Measurements from ENCODE around the gene SH3RF3. TPM values are rescaled to one million over a fixed set of nuclear protein-coding genes. Genes with fewer than 3 reads are reported as not detected.

The SH3RF3 gene
- total RNA-seq, 1 experiment from 2014 or later, result 1.0 TPM

DNA sequence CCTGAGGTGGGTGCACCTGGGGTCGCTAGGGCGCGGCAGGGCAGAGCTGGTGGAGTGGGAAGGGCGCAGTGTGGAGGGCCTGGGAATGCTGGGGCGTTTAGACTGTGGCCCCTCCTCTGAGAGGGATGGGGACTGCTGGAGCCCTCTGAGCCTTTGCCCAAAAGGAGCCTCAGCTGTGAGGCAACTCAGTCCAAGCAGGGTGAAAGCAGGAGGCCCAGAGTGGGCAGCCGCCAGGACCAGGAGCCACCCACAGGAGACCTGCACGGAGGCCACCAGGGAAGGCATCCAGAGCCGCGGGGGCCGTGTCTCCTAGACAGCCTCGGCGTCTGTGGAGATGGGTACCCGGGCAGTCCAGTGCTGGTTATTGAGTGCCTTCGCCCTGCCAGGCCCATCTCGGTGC lies 369.9 kb downstream of the SH3RF3 start (continued):
- TF ChIP-seq, protein P1, sequence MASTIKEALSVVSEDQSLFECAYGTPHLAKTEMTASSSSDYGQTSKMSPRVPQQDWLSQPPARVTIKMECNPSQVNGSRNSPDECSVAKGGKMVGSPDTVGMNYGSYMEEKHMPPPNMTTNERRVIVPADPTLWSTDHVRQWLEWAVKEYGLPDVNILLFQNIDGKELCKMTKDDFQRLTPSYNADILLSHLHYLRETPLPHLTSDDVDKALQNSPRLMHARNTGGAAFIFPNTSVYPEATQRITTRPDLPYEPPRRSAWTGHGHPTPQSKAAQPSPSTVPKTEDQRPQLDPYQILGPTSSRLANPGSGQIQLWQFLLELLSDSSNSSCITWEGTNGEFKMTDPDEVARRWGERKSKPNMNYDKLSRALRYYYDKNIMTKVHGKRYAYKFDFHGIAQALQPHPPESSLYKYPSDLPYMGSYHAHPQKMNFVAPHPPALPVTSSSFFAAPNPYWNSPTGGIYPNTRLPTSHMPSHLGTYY (CRISPR knock-in tag; IDR thresholded peaks at IDR 0.05), result no peak

DNA sequence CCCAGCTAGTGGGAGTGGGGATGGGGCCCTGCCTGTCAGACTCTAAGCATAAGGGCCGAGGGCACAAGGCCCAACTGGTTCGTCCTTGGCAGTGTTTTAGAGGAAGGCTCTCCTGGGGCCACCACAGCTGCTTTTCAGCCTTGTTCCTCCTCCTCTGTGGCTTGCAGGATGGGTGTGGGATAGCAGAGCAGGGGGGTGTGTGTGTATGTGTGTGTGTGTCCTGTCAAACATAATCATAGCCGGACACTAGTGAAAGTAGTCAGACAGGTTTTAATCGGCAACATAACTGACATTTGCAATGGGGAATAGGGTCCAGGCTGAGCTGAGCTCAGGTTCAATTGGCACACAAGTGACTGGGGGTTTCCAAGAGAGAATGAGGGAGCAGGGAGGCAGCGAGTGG lies 370.6 kb downstream of the SH3RF3 start:
- Mint-ChIP-seq H3K36me3 (0 out of 2 replicates have a peak, but pooled peaks cover 3% of the 10 kb centered on the region), H3K27me3 (ENCODE audit: low read depth) (no peaks in the 10 kb centered on the region), H3K9me3 (peaks cover 10% of the 10 kb centered on the region), H3K4me1 (0 out of 2 replicates have a peak, but pooled peaks cover 5% of the 10 kb centered on the region), H3K4me3 (no peak overlapping the region), H3K27ac (0 out of 2 replicates have a peak overlapping the region, but pooled peaks have one; percentile 25)
- DNase-seq (ENCODE audit: low spot score) (no peak), ATAC-seq (no peak)
- ChIA-PET CTCF (interaction anchor here (1.1 kb wide), 1 partner anchor 11 kb away, joined by 5 read pairs; no protein-coding TSS in a partner anchor), POLR2A (no interaction called here)
- no peak for TF ChIP-seq SP1 (CRISPR knock-in tag; conservative IDR thresholded peaks at IDR 0.05)
- TF ChIP-seq GABPB1 (CRISPR knock-in tag; IDR thresholded peaks at IDR 0.05), result no peak
- TF ChIP-seq NR3C1 (CRISPR knock-in tag; conservative IDR thresholded peaks at IDR 0.05; ENCODE audit: low read depth), result no peak
- TF ChIP-seq, protein P2, sequence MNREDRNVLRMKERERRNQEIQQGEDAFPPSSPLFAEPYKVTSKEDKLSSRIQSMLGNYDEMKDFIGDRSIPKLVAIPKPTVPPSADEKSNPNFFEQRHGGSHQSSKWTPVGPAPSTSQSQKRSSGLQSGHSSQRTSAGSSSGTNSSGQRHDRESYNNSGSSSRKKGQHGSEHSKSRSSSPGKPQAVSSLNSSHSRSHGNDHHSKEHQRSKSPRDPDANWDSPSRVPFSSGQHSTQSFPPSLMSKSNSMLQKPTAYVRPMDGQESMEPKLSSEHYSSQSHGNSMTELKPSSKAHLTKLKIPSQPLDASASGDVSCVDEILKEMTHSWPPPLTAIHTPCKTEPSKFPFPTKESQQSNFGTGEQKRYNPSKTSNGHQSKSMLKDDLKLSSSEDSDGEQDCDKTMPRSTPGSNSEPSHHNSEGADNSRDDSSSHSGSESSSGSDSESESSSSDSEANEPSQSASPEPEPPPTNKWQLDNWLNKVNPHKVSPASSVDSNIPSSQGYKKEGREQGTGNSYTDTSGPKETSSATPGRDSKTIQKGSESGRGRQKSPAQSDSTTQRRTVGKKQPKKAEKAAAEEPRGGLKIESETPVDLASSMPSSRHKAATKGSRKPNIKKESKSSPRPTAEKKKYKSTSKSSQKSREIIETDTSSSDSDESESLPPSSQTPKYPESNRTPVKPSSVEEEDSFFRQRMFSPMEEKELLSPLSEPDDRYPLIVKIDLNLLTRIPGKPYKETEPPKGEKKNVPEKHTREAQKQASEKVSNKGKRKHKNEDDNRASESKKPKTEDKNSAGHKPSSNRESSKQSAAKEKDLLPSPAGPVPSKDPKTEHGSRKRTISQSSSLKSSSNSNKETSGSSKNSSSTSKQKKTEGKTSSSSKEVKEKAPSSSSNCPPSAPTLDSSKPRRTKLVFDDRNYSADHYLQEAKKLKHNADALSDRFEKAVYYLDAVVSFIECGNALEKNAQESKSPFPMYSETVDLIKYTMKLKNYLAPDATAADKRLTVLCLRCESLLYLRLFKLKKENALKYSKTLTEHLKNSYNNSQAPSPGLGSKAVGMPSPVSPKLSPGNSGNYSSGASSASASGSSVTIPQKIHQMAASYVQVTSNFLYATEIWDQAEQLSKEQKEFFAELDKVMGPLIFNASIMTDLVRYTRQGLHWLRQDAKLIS (CRISPR knock-in tag; IDR thresholded peaks at IDR 0.05; ENCODE audit: borderline replicate concordance), result no peak
- TF ChIP-seq, protein P3, sequence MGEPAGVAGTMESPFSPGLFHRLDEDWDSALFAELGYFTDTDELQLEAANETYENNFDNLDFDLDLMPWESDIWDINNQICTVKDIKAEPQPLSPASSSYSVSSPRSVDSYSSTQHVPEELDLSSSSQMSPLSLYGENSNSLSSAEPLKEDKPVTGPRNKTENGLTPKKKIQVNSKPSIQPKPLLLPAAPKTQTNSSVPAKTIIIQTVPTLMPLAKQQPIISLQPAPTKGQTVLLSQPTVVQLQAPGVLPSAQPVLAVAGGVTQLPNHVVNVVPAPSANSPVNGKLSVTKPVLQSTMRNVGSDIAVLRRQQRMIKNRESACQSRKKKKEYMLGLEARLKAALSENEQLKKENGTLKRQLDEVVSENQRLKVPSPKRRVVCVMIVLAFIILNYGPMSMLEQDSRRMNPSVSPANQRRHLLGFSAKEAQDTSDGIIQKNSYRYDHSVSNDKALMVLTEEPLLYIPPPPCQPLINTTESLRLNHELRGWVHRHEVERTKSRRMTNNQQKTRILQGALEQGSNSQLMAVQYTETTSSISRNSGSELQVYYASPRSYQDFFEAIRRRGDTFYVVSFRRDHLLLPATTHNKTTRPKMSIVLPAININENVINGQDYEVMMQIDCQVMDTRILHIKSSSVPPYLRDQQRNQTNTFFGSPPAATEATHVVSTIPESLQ (CRISPR knock-in tag; IDR thresholded peaks at IDR 0.05), result no peak
- TF ChIP-seq ZNF423 (CRISPR knock-in tag; IDR thresholded peaks at IDR 0.05), result no peak
- TF ChIP-seq, protein P4, sequence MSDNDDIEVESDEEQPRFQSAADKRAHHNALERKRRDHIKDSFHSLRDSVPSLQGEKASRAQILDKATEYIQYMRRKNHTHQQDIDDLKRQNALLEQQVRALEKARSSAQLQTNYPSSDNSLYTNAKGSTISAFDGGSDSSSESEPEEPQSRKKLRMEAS (CRISPR knock-in tag; IDR thresholded peaks at IDR 0.05), result no peak
- TF ChIP-seq, protein P5, sequence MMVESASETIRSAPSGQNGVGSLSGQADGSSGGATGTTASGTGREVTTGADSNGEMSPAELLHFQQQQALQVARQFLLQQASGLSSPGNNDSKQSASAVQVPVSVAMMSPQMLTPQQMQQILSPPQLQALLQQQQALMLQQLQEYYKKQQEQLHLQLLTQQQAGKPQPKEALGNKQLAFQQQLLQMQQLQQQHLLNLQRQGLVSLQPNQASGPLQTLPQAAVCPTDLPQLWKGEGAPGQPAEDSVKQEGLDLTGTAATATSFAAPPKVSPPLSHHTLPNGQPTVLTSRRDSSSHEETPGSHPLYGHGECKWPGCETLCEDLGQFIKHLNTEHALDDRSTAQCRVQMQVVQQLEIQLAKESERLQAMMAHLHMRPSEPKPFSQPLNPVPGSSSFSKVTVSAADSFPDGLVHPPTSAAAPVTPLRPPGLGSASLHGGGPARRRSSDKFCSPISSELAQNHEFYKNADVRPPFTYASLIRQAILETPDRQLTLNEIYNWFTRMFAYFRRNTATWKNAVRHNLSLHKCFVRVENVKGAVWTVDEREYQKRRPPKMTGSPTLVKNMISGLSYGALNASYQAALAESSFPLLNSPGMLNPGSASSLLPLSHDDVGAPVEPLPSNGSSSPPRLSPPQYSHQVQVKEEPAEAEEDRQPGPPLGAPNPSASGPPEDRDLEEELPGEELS (CRISPR knock-in tag; IDR thresholded peaks at IDR 0.05), result no peak
- TF ChIP-seq ESRRA (CRISPR knock-in tag; IDR thresholded peaks at IDR 0.05; ENCODE audit: borderline replicate concordance), result no peak
- TF ChIP-seq ETV6 (CRISPR knock-in tag; IDR thresholded peaks at IDR 0.05), result no peak
- no peak for TF ChIP-seq CREB1 (CRISPR knock-in tag; IDR thresholded peaks at IDR 0.05)
- TF ChIP-seq, protein P6, sequence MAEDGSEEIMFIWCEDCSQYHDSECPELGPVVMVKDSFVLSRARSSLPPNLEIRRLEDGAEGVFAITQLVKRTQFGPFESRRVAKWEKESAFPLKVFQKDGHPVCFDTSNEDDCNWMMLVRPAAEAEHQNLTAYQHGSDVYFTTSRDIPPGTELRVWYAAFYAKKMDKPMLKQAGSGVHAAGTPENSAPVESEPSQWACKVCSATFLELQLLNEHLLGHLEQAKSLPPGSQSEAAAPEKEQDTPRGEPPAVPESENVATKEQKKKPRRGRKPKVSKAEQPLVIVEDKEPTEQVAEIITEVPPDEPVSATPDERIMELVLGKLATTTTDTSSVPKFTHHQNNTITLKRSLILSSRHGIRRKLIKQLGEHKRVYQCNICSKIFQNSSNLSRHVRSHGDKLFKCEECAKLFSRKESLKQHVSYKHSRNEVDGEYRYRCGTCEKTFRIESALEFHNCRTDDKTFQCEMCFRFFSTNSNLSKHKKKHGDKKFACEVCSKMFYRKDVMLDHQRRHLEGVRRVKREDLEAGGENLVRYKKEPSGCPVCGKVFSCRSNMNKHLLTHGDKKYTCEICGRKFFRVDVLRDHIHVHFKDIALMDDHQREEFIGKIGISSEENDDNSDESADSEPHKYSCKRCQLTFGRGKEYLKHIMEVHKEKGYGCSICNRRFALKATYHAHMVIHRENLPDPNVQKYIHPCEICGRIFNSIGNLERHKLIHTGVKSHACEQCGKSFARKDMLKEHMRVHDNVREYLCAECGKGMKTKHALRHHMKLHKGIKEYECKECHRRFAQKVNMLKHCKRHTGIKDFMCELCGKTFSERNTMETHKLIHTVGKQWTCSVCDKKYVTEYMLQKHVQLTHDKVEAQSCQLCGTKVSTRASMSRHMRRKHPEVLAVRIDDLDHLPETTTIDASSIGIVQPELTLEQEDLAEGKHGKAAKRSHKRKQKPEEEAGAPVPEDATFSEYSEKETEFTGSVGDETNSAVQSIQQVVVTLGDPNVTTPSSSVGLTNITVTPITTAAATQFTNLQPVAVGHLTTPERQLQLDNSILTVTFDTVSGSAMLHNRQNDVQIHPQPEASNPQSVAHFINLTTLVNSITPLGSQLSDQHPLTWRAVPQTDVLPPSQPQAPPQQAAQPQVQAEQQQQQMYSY (CRISPR knock-in tag; IDR thresholded peaks at IDR 0.05), result no peak

Data from WTC11 (cell line).